CD4-positive, alpha-beta T cell (primary cell): ENCODE data around the gene AGPAT3. TPM values are rescaled to one million over a fixed set of nuclear protein-coding genes. Genes with fewer than 3 reads are reported as not detected.

Experiments used
- ATAC-seq: fragments of 200-7000 bp; cut with Tn5 transposase; one replicate; pipeline ENCODE4 v1.10.0; 2022; ENCODE audit warnings: mild to moderate bottlenecking; ENCODE audit not compliant: poor library complexity
- CTCF ChIA-PET: fragments of 350-600 bp; sonication (Branson Sonifier 250); formaldehyde crosslinking; loops from one replicate; lab custom pipeline; 2021; ENCODE audit warnings: antibody characterized with exemption, inconsistent platforms; lab: Charles Lee
- POLR2A ChIA-PET: fragments of 350-600 bp; sonication (Branson Sonifier 250); formaldehyde crosslinking; loops from one replicate; lab custom pipeline; 2021; ENCODE audit warnings: antibody characterized with exemption, inconsistent platforms; lab: Charles Lee
- DNase-seq, 14 experiments: peaks; one replicate each; pipeline ENCODE4 v3.0.0-alpha.2; 2013 to 2020; ENCODE audit warnings: mixed read lengths in 2 of 14
- H3K27ac ChIP-seq, 2 donors: one replicate each; pipeline versions ENCODE4 v1.5.1 to v1.7.0; 2013; ENCODE audit warnings: low read length in 2 of 2, low read depth in 1 of 2, mild to moderate bottlenecking in 1 of 2
- H3K27me3 ChIP-seq, 2 experiments: 1 replicate in 1 of 2; 2 replicates in 1 of 2; pipeline versions ENCODE4 v1.6.1 to v1.7.0; 2013; ENCODE audit warnings: low read length in 2 of 2, control low read depth in 1 of 2, mild to moderate bottlenecking in 1 of 2, moderate library complexity in 1 of 2; ENCODE audit not compliant: insufficient read depth in 2 of 2, control insufficient read depth in 1 of 2
- H3K36me3 ChIP-seq: one replicate; pipeline ENCODE4 v1.6.1; 2013; ENCODE audit warnings: low read length, control low read depth; ENCODE audit not compliant: insufficient read depth
- H3K4me1 ChIP-seq: one replicate; pipeline ENCODE4 v1.6.1; 2013; ENCODE audit warnings: low read length, control low read depth; ENCODE audit not compliant: insufficient read depth
- H3K4me3 ChIP-seq: one replicate; pipeline ENCODE4 v1.5.1; 2013; ENCODE audit warnings: mild to moderate bottlenecking, low read length, moderate library complexity
- H3K9me3 ChIP-seq, 2 experiments: 1 replicate in 1 of 2; 2 replicates in 1 of 2; pipeline versions ENCODE4 v1.6.1 to v1.7.0; 2013; ENCODE audit warnings: low read length in 2 of 2, mild to moderate bottlenecking in 2 of 2, control low read depth in 1 of 2, moderate library complexity in 1 of 2; ENCODE audit not compliant: control insufficient read depth in 1 of 2, insufficient read depth in 1 of 2
- H3K27ac Mint-ChIP-seq: one replicate; pipeline ENCODE4 v1.8.0; 2020; ENCODE audit warnings: mixed read lengths
- H3K27me3 Mint-ChIP-seq: one replicate; pipeline ENCODE4 v1.8.0; 2021; ENCODE audit warnings: mixed read lengths
- H3K36me3 Mint-ChIP-seq: one replicate; pipeline ENCODE4 v1.8.0; 2021; ENCODE audit warnings: low read depth, mixed read lengths
- H3K4me1 Mint-ChIP-seq: one replicate; pipeline ENCODE4 v1.8.0; 2021; ENCODE audit warnings: low read depth, mixed read lengths
- H3K4me3 Mint-ChIP-seq: one replicate; pipeline ENCODE4 v1.8.0; 2020; ENCODE audit warnings: mild to moderate bottlenecking, mixed read lengths
- H3K9me3 Mint-ChIP-seq: one replicate; pipeline ENCODE4 v1.8.0; 2020; ENCODE audit warnings: mixed read lengths
- CTCF ChIP-seq: fragments of 200-600 bp; IDR thresholded peaks from one replicate; pipeline ENCODE4 v1.8.0; 2022; ENCODE audit warnings: antibody characterized with exemption, mild to moderate bottlenecking
- intact Hi-C, 2 experiments: fragments of 100-400 bp; cut with DNase I in 1 of 2; cut with micrococcal nuclease in 1 of 2; formaldehyde crosslinking; loops; one replicate each; pipeline versions ENCODE4 v1.15.1 to v1.9.0; 2023 to 2025; cut with DNase I, micrococcal nuclease
- total RNA-seq, 174 experiments: library from RNA in 2 of 174; stranded (reverse) in 2 of 174; gene quantifications; one replicate each; pipeline ENCODE4 v1.2.3 and lab custom pipeline; 2021 to 2026

The AGPAT3 gene
- total RNA-seq, 2 experiments from 2014 or later, result 40.8 to 43.4 TPM

- Mint-ChIP-seq H3K4me1 (peaks cover 40% of the 10 kb centered on the region), H3K27ac (peak overlapping the region; percentile 87)
Observed at GRCh38 chr21:43923391-43923790, 58.4 kb downstream of the AGPAT3 start.

GRCh38 chr21:43924421-43925095 is 59.5 kb downstream of the AGPAT3 start:
- Histone ChIP-seq H3K4me1 (peaks cover 37% of the 10 kb centered on the region), H3K27me3 (no peaks in the 10 kb centered on the region), H3K36me3 (peaks cover 39% of the 10 kb centered on the region), H3K27ac (no peak overlapping the region), H3K9me3 (no peaks in the 10 kb centered on the region), H3K4me3 (no peak overlapping the region)
- no peak for TF ChIP-seq CTCF
- Mint-ChIP-seq H3K36me3 (peaks cover 21% of the 10 kb centered on the region), H3K27ac (no peak overlapping the region), H3K27me3 (no peaks in the 10 kb centered on the region), H3K4me3 (no peak overlapping the region), H3K9me3 (no peaks in the 10 kb centered on the region), H3K4me1 (peaks cover 29% of the 10 kb centered on the region)
- ChIA-PET POLR2A (no interaction called here), CTCF (interaction anchor here (1.2 kb wide), 1 partner anchor 10 kb away, joined by 4 read pairs; no protein-coding TSS in a partner anchor)
- DNase-seq (no peak), ATAC-seq (no peak)
- intact Hi-C loops, result no loop called here

More at GRCh38 chr21:43923391-43923790, 58.4 kb downstream of the AGPAT3 start:
- POLR2A ChIA-PET, result no interaction called here
- Mint-ChIP-seq H3K9me3 (no peaks in the 10 kb centered on the region), H3K27me3 (no peaks in the 10 kb centered on the region), H3K4me3 (no peak overlapping the region), H3K36me3 (peaks cover 19% of the 10 kb centered on the region)
- Histone ChIP-seq H3K36me3 (peaks cover 28% of the 10 kb centered on the region), H3K9me3 (no peaks in the 10 kb centered on the region), H3K27ac (no peak overlapping the region), H3K27me3 (no peaks in the 10 kb centered on the region), H3K4me1 (peaks cover 39% of the 10 kb centered on the region), H3K4me3 (no peak overlapping the region)
- intact Hi-C loops, result no loop called here
- ATAC-seq (no peak), DNase-seq (no peak)
- TF ChIP-seq CTCF, result no peak
- CTCF ChIA-PET, result no interaction called here

GRCh38 chr21:43925096-43925481 is 60.1 kb downstream of the AGPAT3 start:
- no peaks in the 10 kb centered on the region for H3K27me3 ChIP-seq
- ChIA-PET POLR2A (no interaction called here), CTCF (interaction anchor here (1.2 kb wide), 1 partner anchor 10 kb away, joined by 4 read pairs; no protein-coding TSS in a partner anchor)
- Mint-ChIP-seq H3K4me3 (no peak overlapping the region), H3K27ac (peak overlapping the region; percentile 12), H3K9me3 (no peaks in the 10 kb centered on the region), H3K27me3 (no peaks in the 10 kb centered on the region), H3K4me1 (peaks cover 24% of the 10 kb centered on the region), H3K36me3 (peaks cover 26% of the 10 kb centered on the region)
- no peak for TF ChIP-seq CTCF
- peaks cover 32% of the 10 kb centered on the region for H3K4me1 ChIP-seq
- DNase-seq, result no peak
- ATAC-seq, result no peak
- H3K27ac ChIP-seq, result no peak overlapping the region
- intact Hi-C loops, result no loop called here
- H3K4me3 ChIP-seq, result no peak overlapping the region
- H3K36me3 ChIP-seq, result peaks cover 39% of the 10 kb centered on the region
- no peaks in the 10 kb centered on the region for H3K9me3 ChIP-seq
